ENCODE data around the gene ARL11.
A peak's percentile ranks its signal among the peaks of the same experiment; 100 is the strongest.
"Not testable (repeated sequence)": the region's sequence is repeated elsewhere in the genome, so short reads cannot be mapped to it uniquely, and the experiment has no call there.

The ARL11 gene

DNA sequence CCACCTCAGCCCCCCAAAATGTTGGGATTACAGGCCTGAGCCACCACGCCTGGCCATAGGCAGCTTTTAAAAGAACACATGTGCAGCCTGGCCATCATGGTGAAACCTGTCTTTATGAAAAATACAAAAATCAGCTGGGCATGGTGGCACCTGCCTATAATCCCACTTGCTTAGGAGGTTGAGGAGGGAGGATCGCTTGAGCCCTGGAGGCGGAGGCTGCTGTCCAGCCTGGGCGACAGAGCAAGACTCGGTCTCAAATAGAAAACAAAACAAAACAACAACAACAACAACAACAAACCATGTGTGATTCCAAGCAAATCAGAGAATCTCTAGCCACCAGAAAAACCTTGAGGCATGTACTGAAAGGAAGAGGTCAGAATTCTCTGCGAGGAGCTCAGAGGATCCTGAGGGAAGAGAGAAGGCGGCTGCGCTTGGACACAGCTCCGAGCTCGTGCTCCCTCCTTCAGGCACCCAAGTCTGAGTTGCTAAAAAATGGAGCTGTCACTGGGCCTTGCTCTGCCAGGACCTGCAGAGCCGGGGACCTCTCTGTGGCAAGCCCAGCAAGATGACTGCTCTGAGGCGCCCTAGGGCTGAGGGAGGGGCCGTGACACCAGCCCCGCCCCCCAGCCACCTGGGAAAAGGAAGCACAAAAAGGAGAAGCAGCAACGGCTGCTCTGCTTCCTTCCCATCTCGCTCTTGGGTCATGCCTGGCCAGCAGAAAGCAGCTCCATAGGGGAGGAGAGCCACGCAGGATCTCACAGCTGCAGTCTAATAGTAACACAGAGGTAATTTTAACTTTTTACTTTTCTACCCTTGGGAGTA lies at the start of gene ARL11:
Gene ARL11 (plus strand): TSS at position 677 of the 822 bp plus-strand sequence. CDS start 1,941 bp downstream, outside the sequence.
- DNase-seq, result no peak

DNA sequence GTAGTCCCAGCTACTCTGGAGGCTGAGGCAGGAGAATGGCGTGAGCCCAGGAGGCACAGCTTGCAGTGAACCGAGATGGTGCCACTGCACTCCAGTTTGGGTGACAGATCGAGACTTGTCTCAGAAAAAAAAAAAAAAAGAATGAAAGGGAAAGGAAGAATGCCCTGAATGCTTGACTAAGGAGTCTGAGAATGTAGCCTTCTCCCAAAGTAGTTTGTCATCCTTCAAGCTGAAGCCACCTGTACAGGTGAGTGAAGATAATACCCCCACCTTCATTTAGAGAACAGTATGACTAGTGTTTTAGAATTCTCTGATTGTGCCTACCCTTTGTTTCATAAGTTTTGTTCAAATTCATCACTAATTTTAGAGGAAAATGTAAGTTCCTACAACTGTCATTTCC lies 48.8 kb upstream of the ARL11 start:
- no peak for DNase-seq

DNA sequence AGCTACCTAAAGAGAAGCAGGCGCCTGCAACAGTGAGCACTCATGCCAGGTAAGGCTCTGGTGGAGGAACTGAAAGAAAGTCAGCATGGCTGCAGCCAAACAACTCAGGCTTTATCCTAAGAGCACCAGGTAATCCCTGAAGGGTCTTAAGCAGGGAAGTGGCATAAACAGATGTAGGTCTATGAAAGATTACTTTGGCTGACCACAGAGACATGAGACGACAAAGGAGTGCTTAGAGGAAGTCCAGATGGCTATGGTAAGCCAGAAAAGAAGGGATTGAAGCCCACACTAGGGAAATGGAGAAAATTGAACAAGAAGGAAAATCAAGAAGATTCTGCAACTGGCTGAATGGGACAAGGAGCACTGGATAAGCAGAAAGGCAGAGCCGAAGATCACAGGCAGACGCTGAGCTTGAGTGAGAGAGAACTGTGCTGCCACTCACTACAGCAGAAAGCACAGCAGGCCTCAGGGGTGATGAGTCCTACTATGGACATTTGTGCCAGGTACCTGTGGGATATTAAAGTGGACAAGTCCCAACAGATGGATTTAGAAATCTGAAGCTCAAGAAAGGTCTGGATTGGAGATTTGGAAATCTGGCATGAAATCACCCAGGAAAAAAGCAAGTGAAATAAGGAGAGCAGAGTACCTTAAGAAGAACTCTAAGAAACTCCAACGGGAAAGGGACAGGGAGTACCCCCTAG lies 47.2 kb upstream of the ARL11 start:
- DNase-seq, result no peak

DNA sequence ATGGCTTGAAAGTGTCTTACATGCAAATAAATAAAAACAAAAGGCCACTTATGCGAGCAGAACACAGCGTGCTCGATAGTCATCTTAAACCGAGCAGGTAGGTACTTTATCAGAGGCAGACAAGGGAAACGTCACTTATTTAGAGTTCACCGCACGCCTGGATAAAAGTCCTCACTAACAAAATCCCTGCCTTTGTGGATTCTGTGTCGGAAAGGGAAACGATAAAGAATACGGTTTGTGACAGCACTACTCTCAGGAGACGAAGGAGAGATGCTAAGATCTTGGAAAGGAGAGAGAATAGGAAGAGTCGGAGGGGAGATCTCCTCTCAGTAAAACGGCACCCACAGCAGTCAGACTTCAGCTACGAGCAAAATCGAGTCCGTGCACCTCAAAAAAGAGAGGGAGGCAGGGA lies 43.5 kb upstream of the ARL11 start:
- peak in 1 of 2 experiments; percentile 15 for DNase-seq

GRCh38 chr13:49585220-49586157 lies 42.8 kb upstream of the ARL11 start, which contains the start of gene RCBTB1:
Gene RCBTB1 (minus strand): TSS chr13:49585558. CDS start chr13:49567279, 18,279 bp downstream.
- no peak for DNase-seq

- no peak for DNase-seq
Measured at GRCh38 chr13:49586717-49587116, 41.6 kb upstream of the ARL11 start.

- DNase-seq, result no peak
Measured at GRCh38 chr13:49587311-49587847, 40.9 kb upstream of the ARL11 start.

DNA sequence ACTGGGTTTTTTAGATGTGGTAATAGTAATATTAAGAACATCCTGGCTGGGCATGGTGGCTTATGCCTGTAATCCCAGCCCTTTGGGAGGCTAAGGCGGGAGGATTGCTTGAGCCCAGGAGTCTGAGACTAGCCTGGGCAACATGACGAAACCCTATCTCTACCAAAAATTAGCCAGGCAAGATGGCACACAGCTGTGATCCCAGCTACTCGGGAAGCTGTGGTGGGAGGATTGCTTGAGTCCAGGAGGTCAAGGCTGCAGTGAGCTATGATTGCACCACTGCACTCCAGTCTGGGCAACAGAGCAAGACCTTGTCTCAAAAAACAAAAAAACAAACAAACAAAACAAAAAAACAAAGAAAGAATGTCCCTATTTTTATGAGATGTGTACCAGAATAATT lies 37.6 kb upstream of the ARL11 start:
- DNase-seq, result not testable (repeated sequence)

GRCh38 chr13:49593876-49594275 lies 34.4 kb upstream of the ARL11 start:
- not testable (repeated sequence) for DNase-seq

- no peak for DNase-seq
Measured at GRCh38 chr13:49594576-49594975, 33.7 kb upstream of the ARL11 start.

DNA sequence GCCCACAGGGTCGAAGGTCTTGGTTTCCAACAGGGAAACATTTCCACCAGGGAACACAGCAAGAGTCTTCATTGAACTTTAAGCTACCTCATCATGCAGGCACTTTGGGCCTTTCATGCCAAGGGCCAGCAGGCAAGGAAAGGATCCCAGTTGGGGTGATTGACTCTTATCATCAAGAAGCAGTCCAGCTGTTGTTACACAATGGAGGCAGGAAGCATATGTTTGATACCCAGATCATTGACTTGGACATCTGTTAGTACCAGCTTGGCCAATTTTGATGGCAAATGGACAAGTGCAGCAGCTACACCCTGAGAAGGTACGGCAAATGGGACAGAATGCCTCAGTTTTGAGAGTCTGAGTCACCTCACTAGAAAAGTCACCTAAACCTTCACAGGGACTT lies 32.1 kb upstream of the ARL11 start:
- DNase-seq, result no peak

GRCh38 chr13:49597043-49597641 lies 31.2 kb upstream of the ARL11 start:
- DNase-seq, result no peak

- DNase-seq, result no peak
Measured at GRCh38 chr13:49602005-49602404, 26.3 kb upstream of the ARL11 start.

DNA sequence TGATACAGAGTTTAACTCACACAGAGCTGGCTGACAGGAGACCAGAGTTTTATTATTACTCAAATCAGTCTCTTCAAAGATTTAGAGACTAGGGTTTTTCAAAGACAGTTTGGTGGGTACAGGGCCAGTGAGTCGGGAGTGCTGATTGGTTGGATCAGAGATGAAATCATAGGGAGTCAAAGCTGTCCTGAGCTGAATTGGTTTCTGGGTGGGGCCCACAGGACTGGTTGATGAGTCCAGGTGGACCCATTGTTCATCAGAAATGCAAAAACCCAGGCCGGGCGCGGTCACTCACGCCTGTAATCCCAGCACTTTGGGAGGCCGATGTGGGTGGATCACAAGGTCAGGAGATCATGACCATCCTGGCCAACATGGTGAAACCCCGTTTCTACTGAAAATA lies 25.7 kb upstream of the ARL11 start:
- not testable (repeated sequence) for DNase-seq

- no peak for DNase-seq
Measured at GRCh38 chr13:49604570-49604969, 23.7 kb upstream of the ARL11 start.

- peak in 1 of 2 experiments; percentile 30 for DNase-seq
Measured at GRCh38 chr13:49606747-49607648, 21.3 kb upstream of the ARL11 start.

DNA sequence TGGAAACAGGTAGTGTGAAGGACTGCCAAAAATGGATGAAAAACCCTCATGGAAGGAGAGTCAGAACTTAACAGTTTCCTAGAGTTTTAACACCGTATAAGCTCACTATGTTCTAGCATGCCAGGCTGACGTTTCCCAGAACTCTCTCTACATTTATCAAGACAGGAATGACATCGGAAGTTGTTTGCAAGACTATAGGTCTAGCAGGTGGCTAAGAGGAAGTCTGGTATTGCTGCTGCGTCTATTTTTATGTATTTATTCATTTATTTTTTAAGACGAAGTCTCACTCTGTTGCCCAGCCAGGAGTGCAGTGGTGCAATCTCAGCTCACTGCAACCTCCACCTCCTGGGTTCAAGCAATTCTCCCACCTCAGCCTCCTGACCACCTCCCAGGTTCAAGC lies 20.5 kb upstream of the ARL11 start:
- no peak for DNase-seq

DNA sequence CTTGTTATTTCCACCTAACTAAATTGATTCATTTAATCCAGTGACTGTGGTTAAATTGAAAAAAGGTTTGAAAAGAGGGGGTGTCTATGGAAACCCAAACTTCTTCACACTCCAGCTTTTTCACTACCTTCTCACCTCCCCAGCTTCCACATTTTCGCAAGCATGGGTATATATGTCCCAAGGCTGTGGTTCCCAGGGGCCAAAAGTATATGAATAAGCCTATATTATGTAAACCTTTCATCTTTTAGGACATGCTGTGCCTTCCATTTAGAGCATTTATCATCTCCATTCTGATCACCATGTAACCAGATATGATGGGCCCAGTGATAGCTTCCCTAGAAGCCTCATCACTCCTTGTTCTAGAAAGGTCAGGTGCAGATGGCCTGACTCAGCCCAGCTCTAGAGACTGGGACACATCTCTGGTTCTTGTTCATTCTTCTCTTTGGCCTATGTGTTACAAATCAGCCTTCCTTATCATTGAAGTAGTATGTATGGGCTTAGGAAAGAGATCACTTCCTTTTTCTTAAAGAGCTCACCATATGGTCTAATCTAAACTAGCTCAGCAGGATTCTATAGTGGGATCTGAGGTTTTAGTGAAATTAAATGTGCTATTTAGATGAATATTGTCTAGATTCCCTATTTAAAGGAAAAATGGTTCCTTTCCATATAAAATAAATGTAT lies 19.5 kb upstream of the ARL11 start:
- DNase-seq, result no peak

DNA sequence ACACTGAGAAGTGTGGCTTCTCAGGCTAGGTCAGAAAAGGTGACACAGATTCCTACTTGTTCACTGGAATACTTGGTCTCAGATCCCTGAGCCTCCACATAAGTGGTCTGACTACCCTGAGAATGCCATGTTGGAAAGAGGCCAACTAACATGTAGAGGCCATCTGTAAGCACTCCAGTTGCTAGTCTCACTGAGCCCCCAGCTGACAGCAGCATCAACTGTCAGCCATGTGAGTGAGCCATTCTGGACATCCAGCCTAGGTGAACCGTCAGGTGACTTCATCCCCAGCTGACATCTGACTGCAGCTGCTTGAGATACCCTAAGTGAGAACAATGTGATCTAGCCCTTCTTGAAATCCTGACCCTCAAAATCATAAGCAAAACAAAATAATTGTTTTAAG lies 18.1 kb upstream of the ARL11 start:
- DNase-seq, result no peak

GRCh38 chr13:49612042-49612441 lies 16.3 kb upstream of the ARL11 start:
- DNase-seq, result not testable (repeated sequence)
